Left lung (tissue), 10 donors: ENCODE data around the gene CADM1. TPM values are rescaled to one million over a fixed set of nuclear protein-coding genes. Genes with fewer than 3 reads are reported as not detected.

Experiments used
- ATAC-seq: fragments of 200-7000 bp; cut with Tn5 transposase; one replicate; pipeline ENCODE4 v1.9.1; 2020; ENCODE audit warnings: moderate library complexity
- DNase-seq, 4 donors: peaks; one replicate each; pipeline ENCODE4 v3.0.0-alpha.2; 2013 to 2020
- H3K27ac ChIP-seq, 2 donors: fragments of 200-600 bp; sonication (generic) in 1 of 2; one replicate each; pipeline versions ENCODE4 v1.5.0 to v1.8.0; 2020 to 2021
- H3K27me3 ChIP-seq, 2 donors: fragments of 200-600 bp; sonication (generic) in 1 of 2; one replicate each; pipeline versions ENCODE4 v1.5.0 to v1.8.0; 2020 to 2021
- H3K36me3 ChIP-seq, 2 donors: fragments of 200-600 bp; sonication (generic) in 1 of 2; one replicate each; pipeline versions ENCODE4 v1.5.0 to v1.8.0; 2020 to 2021
- H3K4me1 ChIP-seq, 2 donors: fragments of 200-600 bp; one replicate each; pipeline ENCODE4 v1.8.0; 2021
- H3K4me3 ChIP-seq, 2 donors: fragments of 200-600 bp; sonication (generic) in 1 of 2; one replicate each; pipeline versions ENCODE4 v1.5.0 to v1.8.0; 2020 to 2021; ENCODE audit warnings: mild to moderate bottlenecking in 1 of 2
- H3K9me3 ChIP-seq, 2 donors: fragments of 200-600 bp; sonication (generic) in 1 of 2; one replicate each; pipeline versions ENCODE4 v1.5.0 to v1.8.0; 2020 to 2021
- intact Hi-C, 2 donors: fragments of 100-400 bp; cut with DNase I; formaldehyde crosslinking; loops; one replicate each; pipeline versions ENCODE4 v1.11.2 to v1.14.2; 2022
- polyA plus RNA-seq, 6 donors: library from polyadenylated mRNA; unstranded; fragments of 120-200 nt; gene quantifications; one replicate each; pipeline ENCODE4 v1.2.1, GENCODE V29; 2013; ENCODE audit not compliant: insufficient read length in 6 of 6
- total RNA-seq, 2 donors: library from RNA; stranded (reverse); fragmentation: NEBNext Ultra II Directional; extraction: Animal tissue kit (Norgen Biotek cat#: 25700); gene quantifications; one replicate each; pipeline ENCODE4 v1.2.1, GENCODE V29; 2021
- TF ChIP-seq, protein P1 (sequence below), 2 donors: fragments of 200-600 bp; sonication (generic) in 1 of 2; IDR thresholded peaks; one replicate each; pipeline versions ENCODE4 v1.5.0 to v1.8.0; 2021; ENCODE audit warnings: antibody characterized with exemption in 2 of 2
- donor health status: DM: no; HTN: yes; CAD: no.
- donor health status: DM: no; HTN: no; CAD: no.

The CADM1 gene
- total and polyA plus RNA-seq, 8 donors: 105 to 307 (median 156) TPM

DNA sequence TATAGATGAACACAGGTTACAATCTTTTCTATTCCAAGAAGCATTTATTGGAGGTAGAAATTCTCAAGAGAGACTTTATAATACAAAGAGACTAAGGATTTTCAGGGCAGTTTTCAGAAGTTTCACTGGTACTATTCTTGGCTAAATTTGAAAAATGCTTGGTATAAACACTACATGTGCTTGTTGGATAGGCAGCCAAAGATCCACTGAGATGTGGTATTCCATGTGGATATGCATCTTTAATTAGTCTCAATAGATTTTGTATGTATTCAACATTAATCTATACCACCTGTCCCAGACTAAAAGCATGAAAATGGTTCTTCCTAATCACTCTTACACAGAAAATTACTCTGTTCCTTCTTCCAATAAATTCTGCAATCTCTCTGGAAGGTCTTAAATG is 232.6 kb downstream of the CADM1 start:
- Histone ChIP-seq H3K4me1 (no peaks in the 10 kb centered on the region), H3K9me3 (no peaks in the 10 kb centered on the region), H3K4me3 (no peak overlapping the region), H3K27ac (no peak overlapping the region), H3K27me3 (no peaks in the 10 kb centered on the region), H3K36me3 (no peaks in the 10 kb centered on the region)
- ATAC-seq: no peak
- intact Hi-C loops: no loop called here
- DNase-seq: no peak
- TF ChIP-seq, protein P1, sequence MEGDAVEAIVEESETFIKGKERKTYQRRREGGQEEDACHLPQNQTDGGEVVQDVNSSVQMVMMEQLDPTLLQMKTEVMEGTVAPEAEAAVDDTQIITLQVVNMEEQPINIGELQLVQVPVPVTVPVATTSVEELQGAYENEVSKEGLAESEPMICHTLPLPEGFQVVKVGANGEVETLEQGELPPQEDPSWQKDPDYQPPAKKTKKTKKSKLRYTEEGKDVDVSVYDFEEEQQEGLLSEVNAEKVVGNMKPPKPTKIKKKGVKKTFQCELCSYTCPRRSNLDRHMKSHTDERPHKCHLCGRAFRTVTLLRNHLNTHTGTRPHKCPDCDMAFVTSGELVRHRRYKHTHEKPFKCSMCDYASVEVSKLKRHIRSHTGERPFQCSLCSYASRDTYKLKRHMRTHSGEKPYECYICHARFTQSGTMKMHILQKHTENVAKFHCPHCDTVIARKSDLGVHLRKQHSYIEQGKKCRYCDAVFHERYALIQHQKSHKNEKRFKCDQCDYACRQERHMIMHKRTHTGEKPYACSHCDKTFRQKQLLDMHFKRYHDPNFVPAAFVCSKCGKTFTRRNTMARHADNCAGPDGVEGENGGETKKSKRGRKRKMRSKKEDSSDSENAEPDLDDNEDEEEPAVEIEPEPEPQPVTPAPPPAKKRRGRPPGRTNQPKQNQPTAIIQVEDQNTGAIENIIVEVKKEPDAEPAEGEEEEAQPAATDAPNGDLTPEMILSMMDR (IDR thresholded peaks at IDR 0.05): no peak

DNA sequence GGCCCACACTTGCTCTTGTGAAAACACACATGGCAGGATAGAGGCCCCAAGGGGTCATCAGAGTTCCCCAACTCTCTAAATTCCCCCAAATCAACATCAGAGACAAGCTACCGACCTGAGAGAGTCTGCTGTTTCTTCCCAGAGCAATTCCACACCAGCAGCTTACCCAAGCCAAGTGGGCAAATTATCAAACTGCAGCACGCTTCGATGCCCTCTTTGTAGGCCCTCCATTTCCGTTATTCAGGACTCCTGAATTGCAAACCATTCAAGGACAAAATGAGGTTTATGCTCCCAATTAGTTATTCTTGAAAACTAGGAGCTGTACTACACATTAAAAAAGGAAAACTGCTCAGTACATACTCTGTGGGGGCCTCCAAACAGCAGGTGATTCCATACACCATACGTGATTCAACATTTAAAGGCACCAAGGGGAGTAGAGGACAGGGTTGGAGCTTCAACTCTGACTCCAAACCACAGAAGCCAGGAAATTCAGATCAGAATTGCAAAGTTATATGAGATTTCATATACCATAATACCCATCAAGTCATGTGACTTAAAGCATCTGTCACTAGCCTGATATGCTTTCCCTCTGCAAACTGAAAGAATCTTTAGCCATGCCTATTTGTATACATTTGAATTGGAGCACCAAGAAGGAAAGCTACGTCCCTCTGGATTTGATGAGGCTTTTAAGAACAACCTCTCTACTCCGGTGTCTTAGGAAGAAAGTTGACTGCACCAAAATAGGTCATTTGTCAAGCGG is 234.8 kb downstream of the CADM1 start:
- H3K4me3 ChIP-seq: no peak overlapping the region
- TF ChIP-seq, protein P1 (IDR thresholded peaks at IDR 0.05): no peak
- no peaks in the 10 kb centered on the region for H3K9me3 ChIP-seq
- DNase-seq: no peak
- no peaks in the 10 kb centered on the region for H3K27me3 ChIP-seq
- no peak for ATAC-seq
- H3K4me1 ChIP-seq: no peaks in the 10 kb centered on the region
- H3K36me3 ChIP-seq: no peaks in the 10 kb centered on the region
- intact Hi-C loops: no loop called here
- H3K27ac ChIP-seq: no peak overlapping the region

DNA sequence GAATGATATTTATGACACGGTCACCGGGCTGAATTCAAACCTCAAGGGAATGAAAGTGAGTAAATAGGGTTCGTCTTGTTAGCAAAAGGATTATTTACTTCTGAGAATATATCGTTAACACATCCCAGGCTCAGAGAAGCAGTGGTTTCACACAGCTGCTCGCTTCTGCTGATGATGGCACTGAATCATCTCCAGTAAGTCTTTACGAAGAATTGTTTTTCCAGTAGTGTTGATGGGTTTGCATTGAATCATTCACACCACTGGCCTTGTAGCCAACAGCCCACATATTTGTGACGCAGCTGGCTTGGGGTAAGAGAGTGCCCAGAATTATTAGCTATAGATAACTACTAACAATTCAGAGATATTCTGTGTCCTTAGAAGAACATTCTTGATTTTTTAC is 236.3 kb downstream of the CADM1 start:
- Histone ChIP-seq H3K36me3 (no peaks in the 10 kb centered on the region), H3K9me3 (no peaks in the 10 kb centered on the region), H3K4me1 (no peaks in the 10 kb centered on the region), H3K27ac (no peak overlapping the region), H3K27me3 (no peaks in the 10 kb centered on the region), H3K4me3 (no peak overlapping the region)
- no peak for DNase-seq
- ATAC-seq: no peak
- intact Hi-C loops: no loop called here
- TF ChIP-seq, protein P1 (IDR thresholded peaks at IDR 0.05): no peak

DNA sequence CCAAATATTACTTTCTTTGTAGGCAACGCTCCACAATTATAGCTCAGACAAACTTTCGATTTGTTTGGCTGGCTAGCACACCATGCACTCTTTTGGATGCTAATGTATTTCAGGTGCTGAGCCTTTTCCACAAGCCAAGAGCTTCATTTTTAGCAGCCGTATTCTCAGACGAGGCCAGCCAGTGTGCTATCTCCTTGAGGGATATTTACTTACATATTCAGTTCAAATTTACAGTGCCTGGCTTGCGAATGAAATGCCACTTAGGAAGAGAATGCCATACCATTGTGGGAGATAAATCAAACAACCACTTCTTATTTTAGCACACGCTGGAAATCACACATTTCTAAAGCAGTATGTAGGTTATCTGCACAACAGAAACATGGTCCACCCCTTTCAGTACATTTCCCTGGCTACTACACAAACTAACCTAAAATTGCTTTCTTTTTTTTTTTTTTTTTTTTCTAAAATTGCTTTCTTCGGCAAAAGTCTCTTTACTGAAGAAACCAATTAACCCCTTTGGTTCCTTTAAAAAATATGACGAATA is 236.9 kb downstream of the CADM1 start:
- TF ChIP-seq, protein P1 (IDR thresholded peaks at IDR 0.05): no peak
- H3K9me3 ChIP-seq: no peaks in the 10 kb centered on the region
- H3K27me3 ChIP-seq: no peaks in the 10 kb centered on the region
- intact Hi-C loops: no loop called here
- no peak for DNase-seq
- no peak overlapping the region for H3K4me3 ChIP-seq
- H3K27ac ChIP-seq: no peak overlapping the region
- ATAC-seq: peak; percentile 62
- no peaks in the 10 kb centered on the region for H3K4me1 ChIP-seq
- no peaks in the 10 kb centered on the region for H3K36me3 ChIP-seq

DNA sequence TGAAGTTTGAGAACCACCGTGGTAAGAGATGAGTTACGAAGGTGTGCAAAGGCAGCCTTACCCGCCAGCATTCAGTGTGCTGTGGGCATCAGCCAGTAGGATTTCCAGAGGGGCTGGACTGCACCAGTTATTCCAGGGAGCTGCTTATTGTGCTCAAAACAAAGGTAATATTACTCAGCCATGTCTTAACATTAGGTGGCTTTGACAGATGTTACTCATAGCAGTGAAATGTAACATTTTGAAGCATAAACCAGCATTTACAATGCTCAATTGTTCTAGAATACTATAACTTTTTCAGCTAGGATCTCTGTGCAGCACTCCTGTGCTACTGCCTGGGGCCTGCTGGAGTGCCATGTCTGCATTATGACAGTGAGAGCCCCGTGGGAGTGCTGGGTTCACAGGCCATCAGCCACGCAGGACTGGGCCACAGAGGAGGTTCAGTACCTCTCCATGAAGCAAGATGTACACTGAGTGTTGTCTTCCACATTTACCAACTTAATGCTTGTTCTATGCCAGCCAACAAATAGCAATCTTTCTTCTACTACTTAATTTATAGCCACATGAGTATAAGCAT is 238.1 kb downstream of the CADM1 start:
- no peaks in the 10 kb centered on the region for H3K27me3 ChIP-seq
- H3K36me3 ChIP-seq: no peaks in the 10 kb centered on the region
- no peak overlapping the region for H3K4me3 ChIP-seq
- ATAC-seq (no peak), DNase-seq (no peak)
- intact Hi-C loops: no loop called here
- TF ChIP-seq, protein P1 (IDR thresholded peaks at IDR 0.05): no peak
- H3K27ac ChIP-seq: no peak overlapping the region
- H3K9me3 ChIP-seq: no peaks in the 10 kb centered on the region
- no peaks in the 10 kb centered on the region for H3K4me1 ChIP-seq
